Testis (tissue), 3 donors: ENCODE data around the gene BANK1. TPM values are rescaled to one million over a fixed set of nuclear protein-coding genes. Genes with fewer than 3 reads are reported as not detected.
A peak's percentile ranks its signal among the peaks of the same experiment; 100 is the strongest.

Experiments used
- DNase-seq: peaks from one replicate; pipeline ENCODE4 v3.0.0-alpha.2; 2019
- H3K27ac ChIP-seq, 2 donors: fragments of 200-600 bp; sonication (generic); one replicate each; pipeline ENCODE4 v1.5.1; 2019
- H3K27me3 ChIP-seq: fragments of 200-600 bp; sonication (generic); one replicate; pipeline ENCODE4 v1.5.1; 2019
- H3K36me3 ChIP-seq: fragments of 200-600 bp; sonication (generic); one replicate; pipeline ENCODE4 v1.5.1; 2017; ENCODE audit warnings: low read depth; ENCODE audit errors: missing control alignments
- H3K4me1 ChIP-seq: fragments of 200-600 bp; sonication (generic); one replicate; pipeline ENCODE4 v1.5.1; 2019
- H3K4me3 ChIP-seq, 2 donors: fragments of 200-600 bp; sonication (generic); one replicate each; pipeline ENCODE4 v1.5.1; 2017 to 2019
- H3K9me3 ChIP-seq: fragments of 200-600 bp; sonication (generic); one replicate; pipeline ENCODE4 v1.5.1; 2017
- POLR2A ChIP-seq: fragments of 450-650 bp; IDR thresholded peaks from one replicate; pipeline ENCODE4 v1.6.1; 2017; ENCODE audit warnings: antibody characterized with exemption, mild to moderate bottlenecking, moderate library complexity
- WGBS, 2 donors: methylation state at CpG; one replicate each; pipeline ENCODE4 v1.1.5; 2018; 5-methylcytosine and 5-hydroxymethylcytosine counted together
- intact Hi-C: fragments of 100-400 bp; cut with DNase I; formaldehyde crosslinking; loops from one replicate; pipeline ENCODE4 v1.15.1; 2023; ENCODE audit warnings: low total_unique reads
- polyA plus RNA-seq: library from polyadenylated mRNA; stranded (reverse); fragments of 350-450 nt; fragmentation: Illumina TruSeq; extraction: RNeasy Lipid Tissue Mini Kit (QIAGEN cat#74804); gene quantifications from one replicate; pipeline ENCODE4 v1.2.3, GENCODE V29; 2014; ENCODE audit warnings: low read depth, low replicate concordance; ENCODE audit not compliant: insufficient read depth
- total RNA-seq, 2 donors: library from RNA; depleted of rRNA; stranded (reverse); fragments of >200 nt; gene quantifications; one replicate each; pipeline ENCODE4 v1.2.3, GENCODE V29; 2016
- TF ChIP-seq, protein P1 (sequence below), 3 experiments: fragments of 450-650 bp in 2 of 3; fragments of 200-600 bp in 1 of 3; sonication (generic) in 1 of 3; IDR thresholded peaks; one replicate each; pipeline ENCODE4 v1.5.1; 2016 to 2019; ENCODE audit warnings: antibody characterized with exemption in 3 of 3, mild to moderate bottlenecking in 2 of 3, moderate library complexity in 1 of 3

Gene BANK1
- total and polyA plus RNA-seq, 3 donors from 2014 or later: 5.2 to 10.4 (median 10.0) TPM

DNA sequence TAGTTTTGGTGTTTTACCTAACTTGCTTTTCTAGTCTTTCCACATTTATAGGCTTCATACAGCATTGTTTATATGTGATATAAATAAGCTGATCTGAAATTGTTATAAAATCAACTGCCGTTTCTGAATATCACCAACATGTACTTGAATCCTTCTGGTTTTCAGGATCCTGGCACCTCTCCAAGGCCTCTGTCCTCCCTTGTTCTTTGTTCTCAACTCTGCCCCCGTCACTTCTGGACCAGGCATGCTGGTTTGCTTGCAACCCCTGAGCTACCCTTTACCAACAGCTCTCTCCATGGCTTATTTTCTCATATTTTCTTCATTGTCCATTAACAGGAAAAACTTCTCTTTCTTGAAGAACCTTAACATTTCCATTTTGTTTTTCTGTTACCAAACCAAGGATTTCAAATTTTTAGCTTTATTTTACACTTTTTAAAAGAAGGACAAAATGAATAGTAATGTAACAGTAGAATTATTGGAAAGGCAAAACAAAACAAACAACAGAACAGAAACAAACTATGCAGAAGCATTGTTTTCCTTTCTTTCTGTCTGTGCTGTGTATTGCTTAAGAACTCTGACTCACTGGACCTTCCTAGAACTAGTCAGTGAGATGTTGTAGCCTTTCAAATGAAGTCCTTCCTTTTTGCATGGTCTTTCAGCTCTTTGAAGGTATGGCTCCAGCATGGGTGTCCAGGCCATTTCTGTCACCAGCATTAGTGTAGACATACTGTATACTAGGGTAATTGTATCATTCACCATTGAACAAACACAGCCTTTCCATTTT, 44.8 kb downstream of the BANK1 start:
- H3K4me3 ChIP-seq: no peak overlapping the region
- 31 to 36% methylated on average over 2 of the region's 2 CpGs for WGBS, 2 donors

GRCh38 chr4:101843054-101843453, 52.5 kb downstream of the BANK1 start:
- H3K27me3 ChIP-seq: no peaks in the 10 kb centered on the region
- H3K4me3 ChIP-seq: no peak overlapping the region
- WGBS, 2 donors: 69 to 88% methylated on average over 1 of the region's 1 CpG
- no peak for DNase-seq
- TF ChIP-seq POLR2A: no peak
- TF ChIP-seq, protein P1, sequence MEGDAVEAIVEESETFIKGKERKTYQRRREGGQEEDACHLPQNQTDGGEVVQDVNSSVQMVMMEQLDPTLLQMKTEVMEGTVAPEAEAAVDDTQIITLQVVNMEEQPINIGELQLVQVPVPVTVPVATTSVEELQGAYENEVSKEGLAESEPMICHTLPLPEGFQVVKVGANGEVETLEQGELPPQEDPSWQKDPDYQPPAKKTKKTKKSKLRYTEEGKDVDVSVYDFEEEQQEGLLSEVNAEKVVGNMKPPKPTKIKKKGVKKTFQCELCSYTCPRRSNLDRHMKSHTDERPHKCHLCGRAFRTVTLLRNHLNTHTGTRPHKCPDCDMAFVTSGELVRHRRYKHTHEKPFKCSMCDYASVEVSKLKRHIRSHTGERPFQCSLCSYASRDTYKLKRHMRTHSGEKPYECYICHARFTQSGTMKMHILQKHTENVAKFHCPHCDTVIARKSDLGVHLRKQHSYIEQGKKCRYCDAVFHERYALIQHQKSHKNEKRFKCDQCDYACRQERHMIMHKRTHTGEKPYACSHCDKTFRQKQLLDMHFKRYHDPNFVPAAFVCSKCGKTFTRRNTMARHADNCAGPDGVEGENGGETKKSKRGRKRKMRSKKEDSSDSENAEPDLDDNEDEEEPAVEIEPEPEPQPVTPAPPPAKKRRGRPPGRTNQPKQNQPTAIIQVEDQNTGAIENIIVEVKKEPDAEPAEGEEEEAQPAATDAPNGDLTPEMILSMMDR (IDR thresholded peaks at IDR 0.05): no peak
- H3K27ac ChIP-seq: no peak overlapping the region
- no peaks in the 10 kb centered on the region for H3K36me3 ChIP-seq
- intact Hi-C loops: no loop called here
- H3K4me1 ChIP-seq: no peaks in the 10 kb centered on the region
- H3K9me3 ChIP-seq: no peaks in the 10 kb centered on the region

More for the DNA sequence above, 44.8 kb downstream of the BANK1 start:
- no peak for TF ChIP-seq POLR2A
- TF ChIP-seq, protein P1 (IDR thresholded peaks at IDR 0.05): no peak
- Histone ChIP-seq H3K27me3 (no peaks in the 10 kb centered on the region), H3K36me3 (no peaks in the 10 kb centered on the region), H3K4me1 (peaks cover 4% of the 10 kb centered on the region), H3K27ac (no peak overlapping the region), H3K9me3 (no peaks in the 10 kb centered on the region)
- intact Hi-C loops: no loop called here
- peak; percentile 82 for DNase-seq

- DNase-seq: no peak
- no peak overlapping the region for H3K27ac ChIP-seq
- WGBS, 2 donors: 61 to 73% methylated on average over 2 of the region's 2 CpGs
- no peaks in the 10 kb centered on the region for H3K27me3 ChIP-seq
- H3K4me1 ChIP-seq: no peaks in the 10 kb centered on the region
- H3K4me3 ChIP-seq: no peak overlapping the region
- H3K36me3 ChIP-seq: no peaks in the 10 kb centered on the region
- intact Hi-C loops: no loop called here
- TF ChIP-seq POLR2A: no peak
- TF ChIP-seq, protein P1 (IDR thresholded peaks at IDR 0.05): no peak
- no peaks in the 10 kb centered on the region for H3K9me3 ChIP-seq
Measured at GRCh38 chr4:101846550-101846949, 56.0 kb downstream of the BANK1 start.

- no peaks in the 10 kb centered on the region for H3K36me3 ChIP-seq
- TF ChIP-seq POLR2A: no peak
- TF ChIP-seq, protein P1 (IDR thresholded peaks at IDR 0.05): no peak
- DNase-seq: no peak
- H3K9me3 ChIP-seq: no peaks in the 10 kb centered on the region
- no peaks in the 10 kb centered on the region for H3K4me1 ChIP-seq
- no peaks in the 10 kb centered on the region for H3K27me3 ChIP-seq
- intact Hi-C loops: no loop called here
- 67 to 88% methylated on average over 2 of the region's 2 CpGs for WGBS, 2 donors
- no peak overlapping the region for H3K27ac ChIP-seq
- no peak overlapping the region for H3K4me3 ChIP-seq
Measured at GRCh38 chr4:101850698-101851097, 60.2 kb downstream of the BANK1 start.

DNA sequence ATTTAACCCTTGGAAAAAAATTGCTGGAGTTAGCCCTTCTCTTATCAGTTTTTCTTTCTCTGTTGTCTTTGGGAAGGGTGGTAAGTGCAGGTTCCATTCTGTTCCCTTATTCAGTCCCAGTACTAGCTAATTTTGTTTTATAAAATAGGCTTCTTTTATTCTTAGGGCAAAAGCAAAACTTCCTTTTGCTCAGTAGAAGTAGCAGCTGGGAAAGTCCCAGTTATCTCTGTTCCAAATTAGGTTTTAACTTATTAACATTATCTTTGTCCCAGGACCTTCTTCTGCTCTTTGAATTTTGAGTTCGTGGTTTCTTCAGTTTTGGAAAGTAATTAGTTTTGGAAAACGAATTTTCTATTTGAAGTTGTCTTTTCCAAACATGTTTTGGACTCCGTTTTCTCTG, 61.1 kb downstream of the BANK1 start:
- Histone ChIP-seq H3K9me3 (no peaks in the 10 kb centered on the region), H3K4me3 (no peak overlapping the region), H3K27me3 (no peaks in the 10 kb centered on the region), H3K27ac (no peak overlapping the region), H3K4me1 (no peaks in the 10 kb centered on the region), H3K36me3 (no peaks in the 10 kb centered on the region)
- DNase-seq: no peak
- TF ChIP-seq, protein P1 (IDR thresholded peaks at IDR 0.05): no peak
- TF ChIP-seq POLR2A: no peak
- intact Hi-C loops: no loop called here
- 41 to 46% methylated on average over 3 of the region's 3 CpGs for WGBS, 2 donors
